H9 (cell line): Measurements from ENCODE around the gene RAB31. TPM values are rescaled to one million over a fixed set of nuclear protein-coding genes. Genes with fewer than 3 reads are reported as not detected.

ENCODE experiments used
- DNase-seq: peaks from one replicate; pipeline ENCODE4 v3.0.0-alpha.2; 2017
- H2AFZ ChIP-seq: one replicate; pipeline ENCODE4 v1.6.1; 2013; ENCODE audit warnings: mild to moderate bottlenecking, low read length, control low read depth, moderate library complexity
- H2AK5ac ChIP-seq: 2 replicates; pipeline ENCODE4 v1.6.1; 2013; ENCODE audit warnings: low read length, control low read depth, mixed read lengths; ENCODE audit not compliant: insufficient read length
- H2BK120ac ChIP-seq: one replicate; pipeline ENCODE4 v1.6.1; 2013; ENCODE audit warnings: low read depth, mild to moderate bottlenecking, low read length, control low read depth, inconsistent platforms; ENCODE audit not compliant: poor library complexity, severe bottlenecking
- H2BK12ac ChIP-seq: 2 replicates; pipeline ENCODE4 v1.6.1; 2013; ENCODE audit warnings: low read length, control low read depth, mixed read lengths, low read depth; ENCODE audit not compliant: insufficient read length
- H2BK15ac ChIP-seq: 2 replicates; pipeline ENCODE4 v1.6.1; 2013; ENCODE audit warnings: low read depth, low read length, control low read depth
- H2BK20ac ChIP-seq: one replicate; pipeline ENCODE4 v1.6.1; 2013; ENCODE audit warnings: low read depth, mild to moderate bottlenecking, low read length, control low read depth, inconsistent platforms; ENCODE audit not compliant: poor library complexity, severe bottlenecking
- H2BK5ac ChIP-seq: 2 replicates; pipeline ENCODE4 v1.6.1; 2013; ENCODE audit warnings: low read length, control low read depth, mixed read lengths; ENCODE audit not compliant: insufficient read length
- H3K14ac ChIP-seq: 2 replicates; pipeline ENCODE4 v1.6.1; 2013; ENCODE audit warnings: low read length, control low read depth; ENCODE audit not compliant: insufficient read depth
- H3K18ac ChIP-seq: 2 replicates; pipeline ENCODE4 v1.6.1; 2013; ENCODE audit warnings: low read depth, mild to moderate bottlenecking, mixed read lengths, low read length, control low read depth; ENCODE audit not compliant: insufficient read length
- H3K23ac ChIP-seq: 2 replicates; pipeline ENCODE4 v1.6.1; 2013; ENCODE audit warnings: low read length, control low read depth, mixed read lengths, low read depth; ENCODE audit not compliant: insufficient read length
- H3K23me2 ChIP-seq: 2 replicates; pipeline ENCODE4 v1.6.1; 2013; ENCODE audit warnings: low read depth, mild to moderate bottlenecking, mixed read lengths, low read length, control low read depth; ENCODE audit not compliant: insufficient read length, poor library complexity, severe bottlenecking
- H3K27ac ChIP-seq: 2 replicates; pipeline ENCODE4 v1.5.1; 2013; ENCODE audit warnings: low read length, control low read depth, mixed read lengths, low read depth; ENCODE audit not compliant: insufficient read length
- H3K27me3 ChIP-seq: 2 replicates; pipeline ENCODE4 v1.6.1; 2013; ENCODE audit warnings: low read length, control low read depth, inconsistent platforms; ENCODE audit not compliant: insufficient read depth
- H3K4ac ChIP-seq: 2 replicates; pipeline ENCODE4 v1.6.1; 2013; ENCODE audit warnings: low read depth, mild to moderate bottlenecking, control low read depth, inconsistent platforms, low read length, moderate library complexity
- H3K4me1 ChIP-seq: 2 replicates; pipeline ENCODE4 v1.6.1; 2013; ENCODE audit warnings: low read length, control low read depth, inconsistent platforms; ENCODE audit not compliant: insufficient read depth
- H3K4me2 ChIP-seq: 2 replicates; pipeline ENCODE4 v1.6.1; 2013; ENCODE audit warnings: low read length, control low read depth, mixed read lengths; ENCODE audit not compliant: insufficient read length, insufficient read depth
- H3K56ac ChIP-seq: 2 replicates; pipeline ENCODE4 v1.6.1; 2013; ENCODE audit warnings: low read depth, mild to moderate bottlenecking, mixed read lengths, low read length, control low read depth; ENCODE audit not compliant: insufficient read length
- H3K79me1 ChIP-seq: 2 replicates; pipeline ENCODE4 v1.6.1; 2013; ENCODE audit warnings: low read depth, mild to moderate bottlenecking, moderate library complexity, low read length, control low read depth, inconsistent platforms; ENCODE audit not compliant: insufficient read depth, poor library complexity, severe bottlenecking
- H3K79me2 ChIP-seq: 2 replicates; pipeline ENCODE4 v1.6.1; 2013; ENCODE audit warnings: low read length, control low read depth, inconsistent platforms; ENCODE audit not compliant: insufficient read depth
- H3K9ac ChIP-seq: 2 replicates; pipeline ENCODE4 v1.6.1; 2013; ENCODE audit warnings: low read length, control low read depth, mixed read lengths; ENCODE audit not compliant: insufficient read length; ENCODE audit errors: extremely low read depth
- H3K9me3 ChIP-seq: one replicate; pipeline ENCODE4 v1.6.1; 2013; ENCODE audit warnings: low read depth, low read length, inconsistent platforms; ENCODE audit not compliant: control insufficient read depth
- H3T11ph ChIP-seq: one replicate; pipeline ENCODE4 v1.6.1; 2013; ENCODE audit warnings: mild to moderate bottlenecking, low read length, control low read depth, inconsistent platforms
- H4K20me1 ChIP-seq: one replicate; pipeline ENCODE4 v1.6.1; 2013; ENCODE audit not compliant: control insufficient read depth, insufficient read length, insufficient read depth
- H4K5ac ChIP-seq: 2 replicates; pipeline ENCODE4 v1.6.1; 2013; ENCODE audit warnings: low read depth, mild to moderate bottlenecking, mixed read lengths, low read length, control low read depth; ENCODE audit not compliant: insufficient read length
- H4K8ac ChIP-seq: replicated peaks from 2 replicates; pipeline ENCODE4 v1.6.1; 2013; ENCODE audit warnings: low read length, control low read depth, mixed read lengths, low read depth; ENCODE audit not compliant: insufficient read length
- H4K91ac ChIP-seq: 2 replicates; pipeline ENCODE4 v1.6.1; 2013; ENCODE audit warnings: low read depth, mild to moderate bottlenecking, moderate library complexity, mixed read lengths, low read length, control low read depth; ENCODE audit not compliant: insufficient read length
- H3K27ac Mint-ChIP-seq, 3 experiments: 2 replicates in 2 of 3; 3 replicates in 1 of 3; pipeline ENCODE4 v1.8.0; 2020 to 2021; ENCODE audit warnings: mixed read lengths in 3 of 3, mild to moderate bottlenecking in 1 of 3, moderate library complexity in 1 of 3
- H3K27me3 Mint-ChIP-seq: 2 replicates; pipeline ENCODE4 v1.8.0; 2021; ENCODE audit warnings: low read depth, mild to moderate bottlenecking, moderate library complexity, mixed read lengths
- H3K36me3 Mint-ChIP-seq, 3 experiments: 2 replicates in 2 of 3; 3 replicates in 1 of 3; pipeline ENCODE4 v1.8.0; 2020 to 2021; ENCODE audit warnings: low read depth in 3 of 3, mixed read lengths in 3 of 3; ENCODE audit not compliant: insufficient read depth in 1 of 3
- H3K4me1 Mint-ChIP-seq, 2 experiments: 2 replicates each; pipeline ENCODE4 v1.8.0; 2020; ENCODE audit warnings: mixed read lengths in 2 of 2
- H3K4me3 Mint-ChIP-seq, 2 experiments: 2 replicates in 1 of 2; 3 replicates in 1 of 2; pipeline ENCODE4 v1.8.0; 2020 to 2021; ENCODE audit warnings: mild to moderate bottlenecking in 2 of 2, mixed read lengths in 2 of 2, moderate library complexity in 1 of 2
- H3K9me3 Mint-ChIP-seq, 2 experiments: 2 replicates in 1 of 2; 3 replicates in 1 of 2; pipeline ENCODE4 v1.8.0; 2020; ENCODE audit warnings: mild to moderate bottlenecking in 2 of 2, mixed read lengths in 2 of 2, moderate library complexity in 1 of 2
- CTCF ChIP-seq: fragments of 200-600 bp; sonication (generic); conservative IDR thresholded peaks from 3 replicates; pipeline ENCODE4 v1.8.0; 2021; ENCODE audit warnings: antibody characterized with exemption, mild to moderate bottlenecking
- WGBS: extraction: QIAGEN DNeasy Blood & Tissue Kit; methylation state at CpG from one replicate; pipeline ENCODE4 v1.1.7; 2013; ENCODE audit warnings: missing lambda C conversion rate, low lambda C conversion rate, mixed read lengths; ENCODE audit not compliant: insufficient read length; ENCODE audit errors: extremely low coverage; 5-methylcytosine and 5-hydroxymethylcytosine counted together
- total RNA-seq: library from RNA; stranded (reverse); gene quantifications from 2 replicates; pipeline ENCODE4 v1.2.1, GENCODE V29; 2021

Gene RAB31
- total RNA-seq, 1 experiment from 2014 or later = 22.4 TPM

GRCh38 chr18:9835113-9835755 is 127.1 kb downstream of the RAB31 start:
- Histone ChIP-seq H2AK5ac (no peak overlapping the region), H3K4me2 (peak overlapping the region; percentile 6), H4K8ac (no peak overlapping the region), H2BK5ac (no peak overlapping the region), H2AFZ (no peak overlapping the region), H3K4ac (no peak overlapping the region), H3T11ph (no peak overlapping the region), H3K79me2 (no peaks in the 10 kb centered on the region), H3K4me1 (peaks cover 18% of the 10 kb centered on the region; the same call in 1 of the 2 replicates), H3K18ac (peak overlapping the region; percentile 32), H3K23ac (no peak overlapping the region), H2BK120ac (no peak overlapping the region), H4K91ac (no peak overlapping the region), H3K56ac (no peak overlapping the region), H3K9me3 (no peaks in the 10 kb centered on the region), H2BK15ac (no peak overlapping the region), H3K14ac (no peak overlapping the region), H3K23me2 (no peaks in the 10 kb centered on the region), H4K5ac (no peak overlapping the region), H2BK20ac (no peak overlapping the region), H4K20me1 (no peaks in the 10 kb centered on the region), H2BK12ac (peak overlapping the region; percentile 0), H3K27me3 (no peaks in the 10 kb centered on the region; the same call in 1 of the 2 replicates), H3K79me1 (no peaks in the 10 kb centered on the region), H3K9ac (no peak overlapping the region), H3K27ac (peak overlapping the region; percentile 77)
- WGBS = no CpG with 5 or more reads among the region's 11 CpGs
- peaks cover 48 to 50% of the 10 kb centered on the region in 2 experiments for H3K4me1 Mint-ChIP-seq
- no peaks in the 10 kb centered on the region for H3K9me3 Mint-ChIP-seq
- peaks cover 0 to 5% (median 2%) of the 10 kb centered on the region in 3 experiments; a peak in 4 of 7 replicates for H3K36me3 Mint-ChIP-seq
- 0 out of 2 replicates have a peak, but pooled peaks cover 2% of the 10 kb centered on the region for H3K27me3 Mint-ChIP-seq
- no peak for TF ChIP-seq CTCF
- peak overlapping the region in 1 of 2 experiments; percentile 5; a peak in 2 of 5 replicates for H3K4me3 Mint-ChIP-seq
- peak overlapping the region; percentile 70 to 97 (median 87) for H3K27ac Mint-ChIP-seq
- peak; percentile 72 for DNase-seq
